ENCODE data around the gene KEAP1.
A peak's percentile ranks its signal among the peaks of the same experiment; 100 is the strongest.

The KEAP1 gene

GRCh38 chr19:10499550-10500246 is 3.5 kb downstream of the KEAP1 start:
- Histone ChIP-seq H3K9me3 (ENCODE audit: control insufficient read depth, insufficient read depth, low read length) (no peaks in the 10 kb centered on the region), H3K4me3 (ENCODE audit: low read length) (no peak overlapping the region), H3K27ac (ENCODE audit: low read length) (no peak overlapping the region), H3K4me1 (ENCODE audit: control insufficient read depth, insufficient read depth, low read length) (peaks cover 4% of the 10 kb centered on the region), H3K27me3 (ENCODE audit: control insufficient read depth, insufficient read depth, low read length) (no peaks in the 10 kb centered on the region), H3K36me3 (ENCODE audit: control insufficient read depth, insufficient read depth, low read length) (peaks cover 10% of the 10 kb centered on the region; the same call in 1 of the 2 replicates)
- no CpG with 5 or more reads among the region's 24 CpGs for WGBS (ENCODE audit: insufficient coverage, insufficient read length)
- DNase-seq (ENCODE audit: low read depth, low spot score), result no peak

GRCh38 chr19:10497371-10497770 is 5.8 kb downstream of the KEAP1 start:
- H3K27ac ChIP-seq (ENCODE audit: low read length), result no peak overlapping the region

GRCh38 chr19:10491472-10492047 is 11.6 kb downstream of the KEAP1 start:
- H3K4me1 ChIP-seq (ENCODE audit: control insufficient read depth, insufficient read depth, low read length), result no peaks in the 10 kb centered on the region
- H3K9me3 ChIP-seq (ENCODE audit: control insufficient read depth, insufficient read depth, low read length), result no peaks in the 10 kb centered on the region
- DNase-seq (ENCODE audit: low read depth, low spot score), result no peak
- H3K4me3 ChIP-seq (ENCODE audit: low read length), result no peak overlapping the region
- peaks cover 21% of the 10 kb centered on the region for H3K36me3 ChIP-seq (ENCODE audit: control insufficient read depth, insufficient read depth, low read length)
- no peaks in the 10 kb centered on the region for H3K27me3 ChIP-seq (ENCODE audit: control insufficient read depth, insufficient read depth, low read length)
- H3K27ac ChIP-seq (ENCODE audit: low read length), result no peak overlapping the region
- WGBS (ENCODE audit: insufficient coverage, insufficient read length), result no CpG with 5 or more reads among the region's 43 CpGs

More at GRCh38 chr19:10497371-10497770, 5.8 kb downstream of the KEAP1 start:
- H3K36me3 ChIP-seq (ENCODE audit: control insufficient read depth, insufficient read depth, low read length), result peaks cover 10% of the 10 kb centered on the region; the same call in 1 of the 2 replicates
- no peaks in the 10 kb centered on the region for H3K27me3 ChIP-seq (ENCODE audit: control insufficient read depth, insufficient read depth, low read length)
- no CpG with 5 or more reads among the region's 4 CpGs for WGBS (ENCODE audit: insufficient coverage, insufficient read length)
- no peak overlapping the region for H3K4me3 ChIP-seq (ENCODE audit: low read length)
- no peaks in the 10 kb centered on the region for H3K9me3 ChIP-seq (ENCODE audit: control insufficient read depth, insufficient read depth, low read length)
- DNase-seq (ENCODE audit: low read depth, low spot score), result no peak
- H3K4me1 ChIP-seq (ENCODE audit: control insufficient read depth, insufficient read depth, low read length), result peaks cover 4% of the 10 kb centered on the region

GRCh38 chr19:10486551-10486950 is 16.6 kb downstream of the KEAP1 start:
- Histone ChIP-seq H3K27ac (ENCODE audit: low read length) (no peak overlapping the region), H3K36me3 (ENCODE audit: control insufficient read depth, insufficient read depth, low read length) (peaks cover 15% of the 10 kb centered on the region), H3K27me3 (ENCODE audit: control insufficient read depth, insufficient read depth, low read length) (no peaks in the 10 kb centered on the region), H3K4me3 (ENCODE audit: low read length) (no peak overlapping the region), H3K4me1 (ENCODE audit: control insufficient read depth, insufficient read depth, low read length) (no peaks in the 10 kb centered on the region), H3K9me3 (ENCODE audit: control insufficient read depth, insufficient read depth, low read length) (no peaks in the 10 kb centered on the region)
- no peak for DNase-seq (ENCODE audit: low read depth, low spot score)
- WGBS (ENCODE audit: insufficient coverage, insufficient read length), result no CpG with 5 or more reads among the region's 13 CpGs

- no peaks in the 10 kb centered on the region for H3K4me1 ChIP-seq (ENCODE audit: control insufficient read depth, insufficient read depth, low read length)
- H3K27ac ChIP-seq (ENCODE audit: low read length), result no peak overlapping the region
- no peaks in the 10 kb centered on the region for H3K9me3 ChIP-seq (ENCODE audit: control insufficient read depth, insufficient read depth, low read length)
- peak; percentile 90 for DNase-seq (ENCODE audit: low read depth, low spot score)
- no CpG with 5 or more reads among the region's 36 CpGs for WGBS (ENCODE audit: insufficient coverage, insufficient read length)
- no peak overlapping the region for H3K4me3 ChIP-seq (ENCODE audit: low read length)
- peaks cover 5% of the 10 kb centered on the region for H3K27me3 ChIP-seq (ENCODE audit: control insufficient read depth, insufficient read depth, low read length)
- no peaks in the 10 kb centered on the region for H3K36me3 ChIP-seq (ENCODE audit: control insufficient read depth, insufficient read depth, low read length)
Measured at GRCh38 chr19:10478903-10479384, 24.2 kb downstream of the KEAP1 start.

GRCh38 chr19:10478476-10478875 is 24.7 kb downstream of the KEAP1 start:
- no CpG with 5 or more reads among the region's 5 CpGs for WGBS (ENCODE audit: insufficient coverage, insufficient read length)
- H3K4me3 ChIP-seq (ENCODE audit: low read length), result no peak overlapping the region
- no peak for DNase-seq (ENCODE audit: low read depth, low spot score)

GRCh38 chr19:10474962-10475451 is 28.1 kb downstream of the KEAP1 start:
- Histone ChIP-seq H3K27ac (ENCODE audit: low read length) (no peak overlapping the region), H3K9me3 (ENCODE audit: control insufficient read depth, insufficient read depth, low read length) (no peaks in the 10 kb centered on the region), H3K4me1 (ENCODE audit: control insufficient read depth, insufficient read depth, low read length) (no peaks in the 10 kb centered on the region), H3K27me3 (ENCODE audit: control insufficient read depth, insufficient read depth, low read length) (peaks cover 5% of the 10 kb centered on the region), H3K36me3 (ENCODE audit: control insufficient read depth, insufficient read depth, low read length) (no peaks in the 10 kb centered on the region), H3K4me3 (ENCODE audit: low read length) (no peak overlapping the region)
- no peak for DNase-seq (ENCODE audit: low read depth, low spot score)
- no CpG with 5 or more reads among the region's 6 CpGs for WGBS (ENCODE audit: insufficient coverage, insufficient read length)

More at GRCh38 chr19:10478476-10478875, 24.7 kb downstream of the KEAP1 start:
- Histone ChIP-seq H3K4me1 (ENCODE audit: control insufficient read depth, insufficient read depth, low read length) (no peaks in the 10 kb centered on the region), H3K9me3 (ENCODE audit: control insufficient read depth, insufficient read depth, low read length) (no peaks in the 10 kb centered on the region), H3K27me3 (ENCODE audit: control insufficient read depth, insufficient read depth, low read length) (peaks cover 5% of the 10 kb centered on the region), H3K36me3 (ENCODE audit: control insufficient read depth, insufficient read depth, low read length) (no peaks in the 10 kb centered on the region), H3K27ac (ENCODE audit: low read length) (no peak overlapping the region)

- no peak for DNase-seq (ENCODE audit: low read depth, low spot score)
- Histone ChIP-seq H3K27me3 (ENCODE audit: control insufficient read depth, insufficient read depth, low read length) (no peaks in the 10 kb centered on the region), H3K4me1 (ENCODE audit: control insufficient read depth, insufficient read depth, low read length) (no peaks in the 10 kb centered on the region), H3K27ac (ENCODE audit: low read length) (no peak overlapping the region), H3K36me3 (ENCODE audit: control insufficient read depth, insufficient read depth, low read length) (no peaks in the 10 kb centered on the region), H3K9me3 (ENCODE audit: control insufficient read depth, insufficient read depth, low read length) (no peaks in the 10 kb centered on the region), H3K4me3 (ENCODE audit: low read length) (no peak overlapping the region)
- no CpG with 5 or more reads among the region's 5 CpGs for WGBS (ENCODE audit: insufficient coverage, insufficient read length)
Measured at GRCh38 chr19:10473192-10473591, 30.0 kb downstream of the KEAP1 start.

GRCh38 chr19:10471909-10472308 is 31.2 kb downstream of the KEAP1 start:
- Histone ChIP-seq H3K9me3 (ENCODE audit: control insufficient read depth, insufficient read depth, low read length) (no peaks in the 10 kb centered on the region), H3K4me1 (ENCODE audit: control insufficient read depth, insufficient read depth, low read length) (0 out of 2 replicates have a peak, but pooled peaks cover 3% of the 10 kb centered on the region), H3K27me3 (ENCODE audit: control insufficient read depth, insufficient read depth, low read length) (no peaks in the 10 kb centered on the region), H3K4me3 (ENCODE audit: low read length) (no peak overlapping the region), H3K27ac (ENCODE audit: low read length) (no peak overlapping the region), H3K36me3 (ENCODE audit: control insufficient read depth, insufficient read depth, low read length) (no peaks in the 10 kb centered on the region)
- DNase-seq (ENCODE audit: low read depth, low spot score), result no peak
- no CpG with 5 or more reads among the region's 6 CpGs for WGBS (ENCODE audit: insufficient coverage, insufficient read length)

- no peak overlapping the region for H3K4me3 ChIP-seq (ENCODE audit: low read length)
- no peaks in the 10 kb centered on the region for H3K27me3 ChIP-seq (ENCODE audit: control insufficient read depth, insufficient read depth, low read length)
- no peaks in the 10 kb centered on the region for H3K36me3 ChIP-seq (ENCODE audit: control insufficient read depth, insufficient read depth, low read length)
- WGBS (ENCODE audit: insufficient coverage, insufficient read length), result no CpG with 5 or more reads among the region's 12 CpGs
- H3K27ac ChIP-seq (ENCODE audit: low read length), result no peak overlapping the region
- no peak for DNase-seq (ENCODE audit: low read depth, low spot score)
- H3K4me1 ChIP-seq (ENCODE audit: control insufficient read depth, insufficient read depth, low read length), result 0 out of 2 replicates have a peak, but pooled peaks cover 3% of the 10 kb centered on the region
- no peaks in the 10 kb centered on the region for H3K9me3 ChIP-seq (ENCODE audit: control insufficient read depth, insufficient read depth, low read length)
Measured at GRCh38 chr19:10468133-10468532, 35.0 kb downstream of the KEAP1 start.

Measured in iPS DF 6.9 (cell line).